ENCODE data around the gene IZUMO4.

Gene IZUMO4

DNA sequence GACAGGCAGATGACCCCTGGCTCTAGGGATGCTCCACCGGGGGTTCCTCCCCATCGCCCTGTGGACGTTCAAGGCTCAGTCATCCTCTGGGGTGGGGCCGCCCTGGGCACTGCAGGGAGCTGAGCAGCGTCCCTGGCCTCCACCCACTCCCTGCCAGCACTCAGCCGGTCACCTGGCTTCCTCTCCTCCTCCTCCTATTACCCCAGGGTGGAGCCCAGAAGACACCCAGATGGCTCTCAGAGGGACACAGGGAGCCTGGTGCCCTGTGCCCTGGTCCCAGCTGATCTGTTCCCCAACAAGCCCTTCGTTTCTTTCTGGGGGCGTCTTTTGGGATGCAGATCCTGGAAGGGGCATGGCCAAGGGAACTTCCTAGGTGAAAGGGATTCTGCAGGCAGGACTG lies 42.0 kb upstream of the IZUMO4 start:
- H3K36me3 ChIP-seq = no peaks in the 10 kb centered on the region
- TF ChIP-seq, protein P1, sequence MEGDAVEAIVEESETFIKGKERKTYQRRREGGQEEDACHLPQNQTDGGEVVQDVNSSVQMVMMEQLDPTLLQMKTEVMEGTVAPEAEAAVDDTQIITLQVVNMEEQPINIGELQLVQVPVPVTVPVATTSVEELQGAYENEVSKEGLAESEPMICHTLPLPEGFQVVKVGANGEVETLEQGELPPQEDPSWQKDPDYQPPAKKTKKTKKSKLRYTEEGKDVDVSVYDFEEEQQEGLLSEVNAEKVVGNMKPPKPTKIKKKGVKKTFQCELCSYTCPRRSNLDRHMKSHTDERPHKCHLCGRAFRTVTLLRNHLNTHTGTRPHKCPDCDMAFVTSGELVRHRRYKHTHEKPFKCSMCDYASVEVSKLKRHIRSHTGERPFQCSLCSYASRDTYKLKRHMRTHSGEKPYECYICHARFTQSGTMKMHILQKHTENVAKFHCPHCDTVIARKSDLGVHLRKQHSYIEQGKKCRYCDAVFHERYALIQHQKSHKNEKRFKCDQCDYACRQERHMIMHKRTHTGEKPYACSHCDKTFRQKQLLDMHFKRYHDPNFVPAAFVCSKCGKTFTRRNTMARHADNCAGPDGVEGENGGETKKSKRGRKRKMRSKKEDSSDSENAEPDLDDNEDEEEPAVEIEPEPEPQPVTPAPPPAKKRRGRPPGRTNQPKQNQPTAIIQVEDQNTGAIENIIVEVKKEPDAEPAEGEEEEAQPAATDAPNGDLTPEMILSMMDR (IDR thresholded peaks at IDR 0.05; ENCODE audit: low read depth, low read length) = no peak
- H3K4me3 ChIP-seq (ENCODE audit: low read depth, low read length) = no peak overlapping the region
- H3K9me3 ChIP-seq = no peaks in the 10 kb centered on the region
- no peaks in the 10 kb centered on the region for H3K27me3 ChIP-seq
- peaks cover 5% of the 10 kb centered on the region for H3K4me1 ChIP-seq
- DNase-seq = no peak

DNA sequence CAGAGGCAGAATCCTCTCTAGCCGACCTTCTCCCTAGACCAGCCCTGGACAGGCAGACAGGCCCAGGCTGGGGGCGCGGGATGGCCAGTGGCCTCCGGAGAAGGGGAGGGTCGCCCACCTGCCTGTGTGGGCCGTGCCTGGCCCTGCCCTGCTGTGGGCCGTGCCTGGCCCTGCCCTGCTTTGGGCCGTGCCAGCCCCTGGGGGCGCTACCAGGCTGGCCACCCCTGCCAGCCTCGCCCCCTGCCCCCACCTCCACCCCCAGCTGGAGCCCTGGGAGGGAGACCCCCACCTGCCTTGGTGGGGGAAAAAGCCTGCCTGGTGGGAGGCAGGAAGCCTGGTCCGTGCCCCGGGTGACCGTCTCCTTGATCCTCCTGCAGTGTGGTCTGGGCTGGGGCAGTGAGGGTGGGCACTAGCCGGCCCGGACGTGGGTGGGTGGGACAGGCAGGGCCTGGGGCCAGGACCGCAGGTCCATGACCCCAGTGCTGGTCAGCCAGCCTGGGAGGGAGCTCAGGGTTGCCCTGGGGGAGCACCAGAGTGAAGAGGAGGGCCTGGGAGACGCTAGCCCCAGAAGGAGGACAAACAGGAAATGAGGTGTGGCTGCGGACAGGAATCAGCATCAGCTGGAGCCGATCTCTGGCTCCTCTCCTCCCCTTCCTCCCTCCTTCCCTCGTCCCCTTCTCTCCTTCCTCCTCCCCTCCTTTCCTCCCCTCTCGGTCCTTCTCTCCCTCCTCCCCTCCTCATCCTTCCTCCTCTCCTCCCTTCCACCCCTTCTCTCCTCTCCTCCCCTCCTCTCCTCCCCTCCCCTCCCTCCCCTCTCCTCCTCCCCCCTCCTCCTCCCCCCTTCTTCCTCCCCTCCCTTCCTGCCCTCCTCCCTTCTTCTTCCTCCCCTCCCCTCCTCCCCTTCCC lies 40.5 kb upstream of the IZUMO4 start:
- no peak for DNase-seq
- Histone ChIP-seq H3K27me3 (no peaks in the 10 kb centered on the region), H3K4me3 (ENCODE audit: low read depth, low read length) (no peak overlapping the region), H3K36me3 (no peaks in the 10 kb centered on the region), H3K4me1 (peaks cover 12% of the 10 kb centered on the region), H3K9me3 (no peaks in the 10 kb centered on the region)
- TF ChIP-seq, protein P1 (IDR thresholded peaks at IDR 0.05; ENCODE audit: low read depth, low read length) = no peak

DNA sequence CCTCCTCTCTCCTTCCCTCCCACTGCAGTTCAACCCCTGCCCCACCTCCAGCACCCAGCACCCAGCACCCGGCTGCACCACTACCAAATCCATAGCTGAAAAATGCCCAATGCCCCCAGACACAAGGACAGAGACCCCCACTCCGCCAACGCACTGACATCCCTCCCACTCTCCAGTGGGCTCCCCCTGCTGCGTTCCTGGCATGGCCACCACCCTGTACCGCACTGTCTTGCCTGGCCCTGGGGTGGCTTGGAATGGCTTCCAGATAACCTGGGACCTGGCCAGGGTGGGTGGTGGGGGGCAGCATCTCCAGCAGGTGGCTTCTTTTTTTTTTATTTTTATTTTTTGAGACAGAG lies 39.9 kb upstream of the IZUMO4 start:
- Histone ChIP-seq H3K4me3 (ENCODE audit: low read depth, low read length) (no peak overlapping the region), H3K9me3 (no peaks in the 10 kb centered on the region), H3K36me3 (no peaks in the 10 kb centered on the region), H3K4me1 (peaks cover 12% of the 10 kb centered on the region), H3K27me3 (no peaks in the 10 kb centered on the region)
- no peak for DNase-seq
- TF ChIP-seq, protein P1 (IDR thresholded peaks at IDR 0.05; ENCODE audit: low read depth, low read length) = no peak

DNA sequence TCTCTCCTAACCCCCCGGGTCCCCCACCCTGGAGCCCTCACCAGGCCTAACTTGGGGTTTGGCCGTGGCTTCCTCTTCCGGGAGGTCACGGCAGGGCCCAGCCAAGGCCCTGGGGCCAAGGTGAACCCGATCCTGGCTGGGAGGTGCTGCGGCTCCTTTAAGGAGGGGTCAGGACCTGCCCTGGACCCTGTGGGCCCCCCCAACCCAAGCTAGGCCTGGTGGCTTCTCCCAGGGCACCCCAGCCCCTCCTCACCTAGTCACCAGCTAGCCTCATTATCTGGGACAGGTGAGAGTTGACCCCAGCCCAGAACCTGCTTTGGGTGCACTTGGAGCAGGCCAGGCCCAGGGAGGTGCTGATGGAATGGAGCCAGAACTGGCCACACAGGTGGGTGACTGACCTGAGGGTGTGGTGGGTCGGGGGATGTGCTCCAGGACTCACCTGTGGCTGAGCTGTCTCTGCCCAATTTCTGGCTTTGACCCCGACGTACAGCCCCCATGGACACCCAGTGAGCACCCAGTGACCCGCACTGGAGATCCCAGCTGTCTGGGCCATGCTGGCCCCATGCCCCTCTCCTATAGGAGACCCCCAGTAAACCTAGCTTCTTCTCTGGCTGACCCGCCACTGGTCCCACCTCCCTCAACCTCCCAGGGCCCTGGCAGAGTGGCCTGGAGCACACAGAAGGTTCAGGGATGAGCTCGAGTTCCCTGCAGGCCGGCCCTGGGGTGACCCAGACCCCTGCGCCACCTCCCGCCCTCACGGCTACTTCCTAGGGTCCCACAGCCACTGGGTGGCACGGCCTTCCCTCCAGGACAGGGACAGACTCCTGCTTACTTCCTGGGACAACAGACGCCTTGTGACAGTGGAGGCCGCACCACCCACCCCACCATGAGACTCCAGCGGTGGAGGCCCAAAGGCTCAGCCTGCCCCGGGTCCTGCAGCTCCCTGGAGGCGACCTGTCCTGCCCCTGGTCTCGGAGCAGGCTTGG lies 38.9 kb upstream of the IZUMO4 start:
- no peak overlapping the region for H3K4me3 ChIP-seq (ENCODE audit: low read depth, low read length)
- no peaks in the 10 kb centered on the region for H3K36me3 ChIP-seq
- TF ChIP-seq, protein P1 (IDR thresholded peaks at IDR 0.05; ENCODE audit: low read depth, low read length) = no peak
- DNase-seq = no peak
- no peaks in the 10 kb centered on the region for H3K9me3 ChIP-seq
- no peaks in the 10 kb centered on the region for H3K27me3 ChIP-seq
- peaks cover 18% of the 10 kb centered on the region for H3K4me1 ChIP-seq

GRCh38 chr19:2058570-2059421 lies 37.9 kb upstream of the IZUMO4 start:
- Histone ChIP-seq H3K36me3 (no peaks in the 10 kb centered on the region), H3K9me3 (no peaks in the 10 kb centered on the region), H3K27me3 (no peaks in the 10 kb centered on the region), H3K4me3 (ENCODE audit: low read depth, low read length) (no peak overlapping the region), H3K4me1 (peaks cover 18% of the 10 kb centered on the region)
- DNase-seq = no peak
- TF ChIP-seq, protein P1 (IDR thresholded peaks at IDR 0.05; ENCODE audit: low read depth, low read length) = no peak
